IPS-NIHi7 (cell line): Measurements from ENCODE around the gene RHOJ.

Experiments
- DNase-seq: peaks from one replicate; pipeline ENCODE4 v3.0.0; 2012; ENCODE audit warnings: mixed read lengths; ENCODE audit errors: extremely low spot score

The RHOJ gene

DNA sequence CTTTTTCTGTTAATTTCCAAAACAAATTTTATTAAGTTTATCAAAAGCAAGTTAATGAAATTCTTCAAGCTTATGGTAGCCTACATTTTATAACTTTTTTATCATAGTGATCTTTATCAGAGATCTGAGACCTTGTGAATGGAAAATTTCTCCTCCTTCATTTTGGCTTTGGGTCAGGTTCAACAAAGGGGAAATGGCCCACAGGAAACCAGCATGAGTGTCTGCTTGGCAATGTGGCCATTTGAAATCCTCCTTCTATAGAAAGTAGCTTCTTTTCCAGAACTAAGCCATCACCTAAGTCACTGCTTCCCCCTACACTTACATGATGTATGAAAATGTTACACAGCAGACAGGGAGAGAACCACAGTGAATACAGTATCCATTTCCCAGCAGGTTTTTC lies 1.6 kb downstream of the RHOJ start:
- no peak for DNase-seq

DNA sequence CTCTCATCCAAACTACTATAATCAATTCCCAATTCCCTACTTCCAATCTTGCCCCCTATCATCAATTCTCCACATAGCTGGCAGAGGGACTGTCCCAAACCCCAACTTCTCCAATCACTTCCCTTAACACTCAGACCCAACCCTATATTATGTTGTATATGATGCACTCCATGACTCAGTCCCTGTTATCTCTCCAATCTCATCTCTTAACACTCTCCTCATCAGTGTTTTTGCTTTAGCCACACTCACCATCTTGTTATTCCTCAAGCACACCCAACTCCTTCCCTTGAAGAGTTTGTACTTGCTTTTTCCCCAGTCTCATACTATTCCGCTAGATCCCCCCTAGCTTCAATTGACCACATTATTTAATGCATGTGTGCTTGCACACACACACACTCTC lies 4.9 kb downstream of the RHOJ start:
- no peak for DNase-seq

DNA sequence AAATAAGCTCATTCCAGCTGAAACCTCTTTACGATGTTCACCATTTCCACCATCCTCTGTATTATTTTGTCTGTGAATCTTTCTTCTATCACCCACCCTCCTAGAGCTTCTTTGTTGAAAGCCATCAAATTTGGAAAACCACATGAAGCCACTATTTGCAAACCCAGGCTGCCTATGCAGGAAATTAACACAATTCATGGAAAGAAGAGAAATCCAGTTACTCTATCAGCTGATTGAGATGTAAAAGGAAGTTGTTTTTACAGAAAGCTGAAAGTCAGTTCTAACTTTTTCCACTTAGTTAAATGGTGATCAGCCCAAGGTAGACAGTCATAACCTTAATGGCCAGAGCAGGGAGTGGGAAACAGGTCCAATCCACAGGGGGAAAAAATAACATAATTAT lies 6.6 kb downstream of the RHOJ start:
- no peak for DNase-seq

DNA sequence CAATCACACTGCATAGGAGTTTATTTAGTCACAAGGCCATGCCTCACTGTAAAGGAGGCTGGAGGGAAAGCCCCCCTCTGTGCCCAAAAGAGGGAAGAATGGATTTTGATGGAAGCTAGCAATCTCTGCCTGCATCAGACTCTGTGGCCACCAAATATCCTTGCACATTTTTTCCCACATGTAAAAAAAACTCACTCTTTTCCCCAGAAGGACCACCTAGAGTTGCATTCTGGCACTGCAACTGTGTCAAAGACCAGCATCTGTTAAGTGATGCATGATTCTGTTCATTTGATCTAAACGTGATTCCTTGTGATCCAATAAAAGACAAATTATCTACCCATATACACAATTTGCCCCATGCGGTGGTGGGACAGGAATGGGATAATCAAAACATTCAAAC lies 8.0 kb downstream of the RHOJ start:
- DNase-seq, result no peak

DNA sequence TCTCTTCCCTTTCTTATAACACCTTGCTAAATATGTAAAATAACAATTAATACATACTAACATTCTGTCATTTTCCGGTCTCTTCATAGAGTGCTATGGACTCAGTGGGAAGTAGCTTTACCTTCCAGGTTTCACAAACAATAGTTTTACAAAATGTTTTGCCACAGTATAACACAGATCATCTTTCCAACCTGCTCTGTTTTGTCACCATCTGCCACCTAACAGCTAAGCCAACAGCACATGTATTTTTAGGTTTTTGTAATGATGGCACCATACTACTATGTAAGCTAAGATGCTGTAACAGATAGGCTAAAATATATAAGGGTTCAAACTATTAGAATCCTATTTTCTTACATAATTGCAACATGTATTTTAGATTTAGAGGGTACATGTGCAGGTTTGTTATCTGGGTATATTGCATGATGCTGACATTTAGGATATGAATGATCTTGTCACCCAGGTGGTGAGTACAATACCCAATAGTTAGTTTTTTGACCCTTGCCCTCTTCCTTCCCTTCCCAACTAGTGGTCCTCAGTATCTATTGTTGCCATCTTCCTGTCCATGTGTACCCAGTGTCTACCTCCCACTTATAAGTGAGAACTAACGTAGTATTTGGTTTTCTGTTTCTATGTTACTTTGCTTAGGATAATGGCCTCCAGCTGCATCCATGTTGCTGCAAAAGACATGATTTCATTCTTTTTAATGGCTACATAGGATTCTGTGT lies 8.7 kb downstream of the RHOJ start:
- DNase-seq, result no peak

DNA sequence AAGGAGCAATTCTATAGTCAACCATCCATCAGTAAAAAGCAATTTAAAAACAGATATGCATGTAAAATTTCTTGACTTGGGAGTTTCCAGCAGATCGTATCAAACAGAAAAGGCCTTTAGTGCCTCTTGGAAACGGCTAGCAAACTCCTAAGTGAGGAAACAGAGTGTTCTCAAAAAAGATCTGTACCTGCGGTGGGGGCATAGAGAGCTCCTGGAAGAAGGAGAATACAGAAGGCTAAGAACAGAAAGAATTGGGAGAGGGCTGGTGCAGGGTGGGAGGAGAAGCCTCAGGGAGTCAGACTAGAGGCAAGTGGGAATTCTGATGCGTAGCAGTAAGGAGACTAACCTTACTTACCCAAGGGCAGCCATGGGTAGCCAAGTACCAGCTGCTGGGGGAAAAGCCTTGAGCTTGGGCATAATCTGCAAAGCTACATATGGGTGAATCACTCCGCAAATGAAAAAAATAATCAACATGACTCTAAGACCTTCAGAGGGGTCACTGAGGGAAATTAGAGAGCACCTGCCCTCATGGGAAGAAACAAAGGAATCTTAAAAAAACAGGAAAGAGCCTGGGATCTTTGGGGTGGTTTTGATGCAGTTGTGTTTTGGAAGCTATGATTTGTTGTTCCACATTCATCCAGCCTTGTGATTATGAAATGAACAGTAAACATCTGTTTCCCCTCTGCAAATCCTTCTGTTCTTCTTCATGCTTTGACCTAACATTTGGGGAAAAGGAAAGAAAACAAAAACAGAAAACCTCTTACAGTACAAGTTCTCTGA lies 10.4 kb downstream of the RHOJ start:
- no peak for DNase-seq

DNA sequence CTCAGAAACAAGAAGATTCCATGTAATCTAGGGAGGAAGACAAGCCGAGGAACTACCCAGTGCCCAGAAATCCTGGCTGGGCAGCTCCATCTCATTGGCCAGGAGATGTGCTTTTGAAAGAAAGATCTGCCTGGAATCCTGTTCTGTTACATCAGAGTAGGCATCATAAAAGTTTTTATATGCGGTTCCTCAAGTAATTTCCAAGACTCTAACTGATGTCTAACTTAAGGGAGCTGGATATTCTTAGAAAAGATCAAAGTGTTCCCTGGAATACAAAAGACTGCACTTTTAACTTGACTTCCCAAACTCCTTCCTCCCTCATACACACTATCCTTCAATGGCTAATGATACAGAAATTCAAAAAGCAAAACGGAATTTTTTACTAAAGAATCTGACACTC lies 16.3 kb downstream of the RHOJ start:
- no peak for DNase-seq

DNA sequence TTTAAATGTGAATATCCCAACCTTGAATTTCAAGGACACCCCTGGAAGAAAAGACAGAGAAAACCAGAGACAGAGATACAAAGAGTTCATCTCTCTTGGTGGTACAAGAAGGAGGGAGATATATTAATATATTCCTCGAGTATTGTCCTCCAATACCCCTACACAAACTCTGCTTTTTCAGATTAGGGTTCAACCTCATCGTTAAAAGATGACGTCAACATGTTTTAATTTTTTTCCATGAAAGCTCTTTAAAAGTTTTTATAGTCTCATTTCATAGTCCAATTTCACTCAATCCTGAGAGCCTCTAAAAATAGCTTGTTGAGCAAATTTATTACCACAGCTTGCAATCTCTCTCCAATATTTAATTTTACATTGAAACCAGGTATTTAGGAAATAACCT lies 19.4 kb downstream of the RHOJ start:
- no peak for DNase-seq

DNA sequence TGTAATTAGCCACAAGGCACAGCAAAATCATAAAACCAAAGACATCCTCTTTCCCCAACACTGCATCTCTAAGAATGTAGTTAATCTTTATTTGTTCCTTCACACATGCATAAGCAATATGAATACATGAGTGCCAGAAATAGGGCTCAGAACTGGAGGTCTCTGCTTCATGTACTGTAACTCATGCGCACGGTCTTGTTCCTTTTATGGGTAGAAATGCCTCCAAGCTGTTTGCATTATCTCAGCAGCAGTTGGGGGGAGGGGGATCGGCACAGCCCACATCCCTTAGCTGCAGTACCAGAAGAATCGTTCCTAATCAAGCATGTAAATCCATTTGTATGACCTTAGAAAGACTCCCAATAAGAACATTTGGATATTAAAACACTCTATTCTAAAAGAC lies 20.0 kb downstream of the RHOJ start:
- no peak for DNase-seq

DNA sequence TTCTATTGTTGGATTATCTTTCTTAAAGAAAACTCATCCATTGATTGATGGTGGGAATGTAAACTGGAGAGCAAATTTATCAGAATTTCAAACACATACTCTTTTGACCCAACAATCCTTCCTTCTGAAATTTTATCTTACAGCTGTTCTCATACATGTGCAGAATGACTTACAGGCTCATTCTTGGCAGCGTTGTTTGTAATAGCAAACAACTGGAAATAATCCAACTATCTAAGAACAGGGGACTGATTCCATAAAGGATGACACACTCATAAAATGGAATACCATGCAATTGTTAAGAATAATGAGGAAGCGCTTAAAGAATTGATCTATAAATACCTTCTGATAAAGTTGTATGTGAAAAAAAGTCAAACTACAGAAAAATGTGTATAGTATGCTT lies 24.0 kb downstream of the RHOJ start:
- DNase-seq, result no peak

DNA sequence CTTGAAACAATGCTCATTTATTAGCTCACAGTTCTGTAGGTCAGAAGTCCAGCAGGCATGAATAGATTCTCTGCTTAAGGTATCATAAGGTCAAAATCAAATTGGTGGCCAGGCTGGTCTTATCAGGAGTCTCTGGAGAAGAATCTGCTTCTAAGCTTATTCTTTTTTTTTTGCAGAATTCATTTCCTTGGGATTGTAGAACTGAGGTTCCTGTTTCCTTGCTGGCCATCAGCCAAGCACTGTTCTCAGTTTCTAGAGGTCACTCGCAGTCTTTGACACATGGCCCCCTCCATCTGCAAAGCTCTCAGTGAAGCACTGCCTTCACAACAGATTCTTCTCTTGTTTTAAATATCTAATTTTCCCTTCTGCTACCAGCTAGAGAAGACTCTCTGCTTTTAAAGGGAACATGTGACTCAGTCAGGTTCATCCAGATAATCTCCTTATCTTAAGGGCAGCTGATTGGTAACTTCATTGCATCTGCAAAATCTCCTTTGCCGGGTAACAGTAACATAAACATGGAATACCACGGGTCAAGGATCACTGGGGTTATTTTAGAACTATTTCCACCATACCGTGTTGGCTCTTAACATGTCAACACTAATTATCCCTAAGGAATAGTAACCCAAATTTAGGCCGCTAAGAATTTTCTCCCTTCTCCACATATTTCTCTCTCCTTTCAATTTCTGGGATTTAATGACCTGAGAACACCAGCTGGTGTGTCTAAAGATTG lies 25.3 kb downstream of the RHOJ start:
- no peak for DNase-seq

DNA sequence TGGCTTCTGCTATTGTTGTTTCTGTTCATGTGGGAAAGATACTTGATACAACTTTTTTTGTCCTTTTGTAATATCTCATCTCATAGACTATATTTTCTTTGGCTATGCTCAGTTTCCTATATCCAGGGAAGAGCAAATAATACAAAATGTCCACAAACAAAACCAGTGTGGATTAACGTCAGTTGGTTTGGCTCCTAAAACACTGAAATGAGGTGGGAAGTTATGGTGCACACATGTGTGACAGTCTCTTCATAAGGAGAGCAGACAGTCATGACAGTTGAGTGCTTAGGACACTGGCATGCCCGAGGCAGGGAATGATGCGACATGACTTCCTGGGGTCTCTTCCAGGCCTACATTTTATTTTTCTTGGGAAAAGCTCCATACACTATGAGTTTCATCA lies 27.5 kb downstream of the RHOJ start:
- no peak for DNase-seq

DNA sequence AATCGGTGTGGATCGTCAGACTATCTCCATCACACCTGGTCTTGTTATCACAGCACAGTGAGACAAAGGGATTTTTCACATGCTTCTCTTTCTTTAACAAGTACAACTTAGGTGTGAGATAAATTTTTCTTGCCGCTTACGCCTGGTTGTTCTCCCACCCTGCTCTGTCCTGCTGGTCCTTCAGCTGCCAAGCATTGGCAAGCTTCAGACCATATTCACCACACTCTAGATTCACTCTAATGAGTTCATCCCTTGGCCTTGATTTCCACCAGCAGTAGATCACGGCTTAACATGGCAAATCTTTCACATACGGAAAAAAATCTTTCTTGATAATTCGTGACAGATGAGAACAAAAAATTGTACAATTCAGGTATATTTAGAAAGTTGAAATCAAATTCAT lies 33.5 kb downstream of the RHOJ start:
- DNase-seq, result no peak

DNA sequence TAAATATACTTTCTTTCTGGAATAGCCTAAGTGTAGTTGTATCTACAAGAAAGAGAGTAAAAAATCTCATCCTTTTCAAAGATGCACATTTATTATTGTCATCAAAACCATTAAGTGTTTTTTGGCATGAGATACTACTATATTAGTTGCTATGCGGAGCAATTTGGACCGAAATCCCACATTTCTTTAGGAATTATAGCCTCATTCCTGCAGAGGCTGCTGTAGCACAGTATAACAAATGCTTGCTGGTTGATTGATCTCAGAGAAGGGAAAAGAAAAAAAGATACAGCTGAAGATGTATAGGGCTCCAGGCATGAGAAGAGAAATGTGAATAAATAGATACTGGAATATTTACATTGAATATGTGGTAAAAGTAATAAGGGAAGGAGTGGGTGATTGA lies 36.0 kb downstream of the RHOJ start:
- DNase-seq, result no peak

DNA sequence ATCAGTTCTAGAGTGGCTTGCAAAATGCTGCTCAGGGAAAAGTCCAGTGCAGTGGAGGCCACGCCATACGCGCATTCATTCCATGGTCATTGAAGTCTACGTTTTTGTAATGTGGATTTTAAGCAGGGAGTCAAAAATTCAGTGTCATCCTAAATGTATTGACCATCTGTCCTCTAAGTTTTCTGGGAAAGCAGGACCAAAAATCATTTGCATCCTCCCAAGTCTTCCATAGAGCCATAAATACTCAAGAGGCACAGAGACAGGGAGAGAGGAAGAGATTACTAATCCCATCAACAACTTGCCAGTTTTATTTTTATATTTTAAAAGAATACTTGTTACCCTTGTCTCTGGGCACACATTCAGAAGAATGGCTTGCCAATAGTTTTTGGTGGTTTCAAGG lies 36.9 kb downstream of the RHOJ start:
- no peak for DNase-seq

DNA sequence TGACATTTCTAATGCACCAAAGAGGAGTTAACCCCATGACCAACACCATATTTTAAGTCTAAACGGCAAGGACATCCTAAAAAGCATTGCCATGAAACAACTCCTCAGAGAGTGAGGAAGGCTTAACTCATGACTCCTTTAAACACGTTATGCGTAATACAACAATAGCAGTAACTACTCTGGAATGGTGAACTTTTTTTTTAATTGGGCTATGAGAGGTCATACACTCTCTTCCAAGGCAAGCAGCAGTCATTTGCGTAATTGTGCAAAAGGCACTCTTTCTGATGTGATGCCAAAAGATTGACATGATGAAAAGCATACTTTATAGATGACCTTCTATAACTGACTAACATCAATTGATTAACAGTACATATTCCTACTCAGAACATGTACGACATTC lies 39.4 kb downstream of the RHOJ start:
- no peak for DNase-seq

DNA sequence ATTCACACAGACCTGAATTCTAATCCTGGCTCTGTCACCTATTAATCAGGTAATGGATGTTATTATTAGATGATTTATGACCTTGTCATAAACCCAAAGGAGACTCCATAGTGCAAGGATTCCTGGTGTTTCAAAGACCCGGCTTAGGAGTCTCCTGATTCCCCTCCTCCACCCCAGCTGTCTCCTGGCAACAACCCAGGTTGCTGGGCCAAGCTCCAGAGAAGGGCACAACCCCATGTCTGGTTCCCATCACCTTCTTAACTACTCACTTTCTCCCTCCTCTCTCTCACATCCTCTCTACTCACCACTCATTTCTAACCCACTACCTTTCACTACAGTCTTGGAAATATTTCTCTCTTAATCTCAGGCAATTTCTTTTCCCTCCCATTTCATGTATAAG lies 41.6 kb downstream of the RHOJ start:
- no peak for DNase-seq

DNA sequence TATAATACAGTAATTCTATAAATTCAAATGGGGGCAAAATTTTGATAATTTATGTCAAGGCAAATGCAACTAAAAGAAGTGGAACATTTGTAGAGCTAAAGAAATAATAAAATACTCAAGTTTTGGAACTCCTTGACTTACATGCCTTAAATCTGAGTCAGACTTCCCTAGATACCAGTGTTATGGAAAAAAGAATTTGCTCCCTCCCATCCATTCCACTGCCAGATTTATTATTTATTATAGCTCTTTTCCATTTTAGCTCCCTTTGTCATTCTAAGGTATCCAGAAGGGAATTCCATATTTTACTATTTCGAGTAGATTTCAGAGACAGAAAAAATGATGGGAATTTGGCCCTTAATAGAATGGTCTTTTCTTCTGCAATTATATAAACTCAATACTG lies 44.0 kb downstream of the RHOJ start:
- DNase-seq, result no peak

DNA sequence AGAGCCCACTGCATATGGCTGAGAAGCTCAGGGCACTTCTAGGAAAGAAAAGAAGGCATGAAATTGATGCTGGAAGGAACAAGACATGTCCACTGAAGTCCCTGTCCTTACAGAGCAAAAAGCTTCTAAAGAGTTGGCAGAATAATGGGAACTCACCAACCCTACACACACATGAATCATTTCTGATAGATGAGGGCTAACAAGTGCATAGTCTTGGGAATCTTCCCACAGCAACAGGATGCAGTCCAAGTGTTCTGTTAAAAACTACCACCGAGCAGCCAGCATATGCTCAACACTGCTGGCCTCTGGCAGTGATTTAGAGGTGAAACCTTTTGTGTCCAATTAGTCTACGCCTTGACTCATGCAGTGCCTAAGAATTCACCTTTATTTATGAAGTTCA lies 44.8 kb downstream of the RHOJ start:
- DNase-seq, result no peak

DNA sequence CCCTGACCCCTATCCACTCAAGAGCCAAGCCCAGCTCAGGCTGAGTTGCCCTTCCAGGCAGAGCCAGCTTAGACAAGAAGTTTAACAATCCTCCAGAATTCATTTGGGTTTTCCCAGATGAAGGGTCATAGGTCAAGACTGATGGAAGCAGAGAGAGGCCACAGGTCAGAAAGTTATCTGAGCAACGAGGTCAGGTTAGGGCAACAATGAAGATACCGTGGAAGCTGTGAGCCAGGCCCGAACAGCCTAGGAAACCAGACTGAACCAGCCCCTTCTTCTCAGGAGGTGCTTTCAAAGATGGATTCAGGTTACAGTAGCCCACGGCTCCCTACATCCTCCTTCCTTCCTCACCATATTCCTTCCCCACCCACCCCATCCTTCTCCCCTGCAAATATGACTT lies 53.1 kb downstream of the RHOJ start:
- no peak for DNase-seq

DNA sequence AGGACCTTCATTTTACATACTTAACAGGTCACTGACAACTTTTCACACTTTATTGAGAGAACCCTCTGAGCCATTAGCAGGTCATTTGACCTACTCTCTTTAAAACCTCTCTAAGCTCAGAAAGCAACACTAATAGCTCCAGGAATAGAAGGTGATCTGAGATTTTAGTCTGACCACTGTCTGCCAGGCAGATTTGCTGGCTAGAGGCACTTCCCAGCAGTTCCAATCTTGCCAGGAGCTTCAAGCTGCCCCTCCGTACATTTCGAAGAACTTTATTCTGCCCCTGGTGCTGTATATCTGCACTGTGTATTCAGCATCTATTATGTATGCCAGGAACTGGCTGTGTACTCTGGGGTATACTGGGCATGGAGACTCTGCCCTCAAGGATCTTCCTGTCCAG lies 58.2 kb downstream of the RHOJ start:
- no peak for DNase-seq

DNA sequence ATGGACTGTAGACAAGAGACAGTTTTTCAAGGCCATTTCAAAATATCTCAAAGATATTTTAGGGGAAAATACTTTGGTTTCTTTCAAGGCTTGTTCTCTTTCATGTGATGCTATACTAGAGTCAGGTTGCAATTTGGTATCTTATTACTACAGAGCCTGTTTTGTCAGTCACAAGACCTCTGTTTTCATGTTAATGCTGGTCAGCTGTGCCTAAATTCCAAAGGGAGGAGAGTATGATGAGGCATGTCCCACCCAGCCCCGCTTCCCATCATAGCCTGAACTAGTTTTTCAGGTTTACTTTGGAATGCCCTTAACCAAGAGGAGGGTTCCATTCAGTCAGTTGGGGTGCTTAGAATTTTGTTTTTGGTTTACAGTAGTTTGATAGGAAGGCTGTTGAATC lies 61.9 kb downstream of the RHOJ start:
- no peak for DNase-seq

DNA sequence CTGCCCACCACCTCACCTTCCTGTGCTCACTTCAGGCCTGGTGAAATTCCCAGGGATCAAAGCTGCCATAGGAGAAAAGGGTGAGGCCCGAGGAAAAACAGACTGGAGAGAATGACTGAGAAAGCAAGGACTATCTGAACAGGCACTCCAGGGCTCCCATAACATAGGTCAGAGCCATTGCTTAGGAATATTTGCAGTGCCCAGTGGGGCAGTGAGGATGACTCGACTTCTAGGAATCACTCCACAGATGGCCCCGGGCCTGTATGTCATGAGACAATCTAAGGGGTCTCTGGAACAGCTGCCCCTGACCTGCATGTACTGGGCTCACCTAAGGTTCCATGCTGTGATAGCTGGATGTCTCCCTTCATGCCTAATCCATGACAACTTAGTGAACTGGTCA lies 62.9 kb downstream of the RHOJ start:
- no peak for DNase-seq
